K562 (cell line): ENCODE results near the gene CENPN. TPM values are rescaled to one million over a fixed set of nuclear protein-coding genes. Genes with fewer than 3 reads are reported as not detected.

ENCODE experiments used
- ARNT ChIP-seq, 2 experiments: fragments of 450-650 bp; IDR thresholded peaks; 2 replicates each; pipeline ENCODE4 v1.6.1; 2016; ENCODE audit warnings: mild to moderate bottlenecking in 1 of 2
- BACH1 ChIP-seq: fragments of 200-800 bp; sonication (Bioruptor generic); IDR thresholded peaks from 2 replicates; pipeline ENCODE4 v1.6.1; 2016; ENCODE audit warnings: missing genetic modification characterization, missing compliant biosample characterization
- GATAD2B ChIP-seq: fragments of 450-650 bp; IDR thresholded peaks from 2 replicates; pipeline ENCODE4 v1.6.1; 2017; ENCODE audit warnings: mild to moderate bottlenecking, borderline replicate concordance
- KHSRP ChIP-seq: fragments of 450-650 bp; IDR thresholded peaks from 2 replicates; pipeline ENCODE4 v1.6.1; 2017
- KLF13 ChIP-seq: fragments of 450-650 bp; IDR thresholded peaks from 2 replicates; pipeline ENCODE4 v1.6.1; 2016; ENCODE audit warnings: missing genetic modification characterization, low read depth, mild to moderate bottlenecking, missing compliant biosample characterization, moderate library complexity, borderline replicate concordance
- MECOM ChIP-seq: fragments of 250-450 bp; sonication (Bioruptor Pico); IDR thresholded peaks from 2 replicates; pipeline ENCODE4 v1.8.0; 2022; ENCODE audit warnings: inconsistent platforms
- MEF2D ChIP-seq: conservative IDR thresholded peaks from 2 replicates; pipeline ENCODE4 v1.6.1; 2016; ENCODE audit warnings: low read depth, missing genetic modification characterization, missing compliant biosample characterization
- MTA1 ChIP-seq: fragments of 450-650 bp; IDR thresholded peaks from 2 replicates; pipeline ENCODE4 v1.6.1; 2017; ENCODE audit warnings: borderline replicate concordance
- NFRKB ChIP-seq: fragments of 450-650 bp; IDR thresholded peaks from 2 replicates; pipeline ENCODE4 v1.6.1; 2016; ENCODE audit warnings: low read depth
- PHTF2 ChIP-seq: fragments of 250-450 bp; sonication (Bioruptor Pico); IDR thresholded peaks from 2 replicates; pipeline ENCODE4 v1.5.0; 2021; ENCODE audit warnings: mild to moderate bottlenecking
- SREBF1 ChIP-seq: fragments of 150-350 bp; IDR thresholded peaks from 2 replicates; pipeline ENCODE4 v1.6.1; 2014; ENCODE audit warnings: antibody characterized with exemption, low read depth, low read length, borderline replicate concordance
- ZBED1 ChIP-seq: IDR thresholded peaks from 2 replicates; pipeline ENCODE4 v1.6.1; 2014
- ZNF121 ChIP-seq: sonication (generic); formaldehyde crosslinking; conservative IDR thresholded peaks from 2 replicates; pipeline ENCODE4 v1.8.0; 2022; ENCODE audit warnings: missing genetic modification reagents
- ZNF589 ChIP-seq: fragments of 200-800 bp; sonication (Bioruptor generic); IDR thresholded peaks from 2 replicates; pipeline ENCODE4 v1.6.1; 2016; ENCODE audit warnings: low read depth, missing genetic modification characterization, missing compliant biosample characterization
- ZNF764 ChIP-seq: fragments of 250-450 bp; sonication (Bioruptor Pico); IDR thresholded peaks from 2 replicates; pipeline ENCODE4 v1.4.0; 2020; ENCODE audit warnings: low read depth, mild to moderate bottlenecking, moderate library complexity
- ZNF780A ChIP-seq: fragments of 250-450 bp; sonication (Bioruptor Pico); IDR thresholded peaks from 2 replicates; pipeline ENCODE4 v1.5.0; 2021; ENCODE audit warnings: mild to moderate bottlenecking
- polyA plus RNA-seq, 8 experiments: library from polyadenylated mRNA; depleted of rRNA in 4 of 8; stranded (reverse) in 5 of 8; unstranded in 3 of 8; fragments of >200 nt; fragmentation: Nextera tagmentation in 2 of 8; fragmentation: Illumina TruSeq in 1 of 8; extraction: Ambion mirVana in 2 of 8; extraction: Trizol in 1 of 8; gene quantifications; 2 replicates each; pipeline versions ENCODE4 v1.2.1 to v1.2.3, GENCODE V29; 2011 to 2014; ENCODE audit warnings: inconsistent platforms in 1 of 8, missing spikeins in 1 of 8
- total RNA-seq, 7 experiments: library from RNA; depleted of rRNA in 6 of 7; stranded (reverse); fragments of >200 nt in 6 of 7; fragmentation: Illumina TruSeq in 2 of 7; extraction: Trizol in 2 of 7; gene quantifications; 2 replicates each; pipeline versions ENCODE4 v1.2.1 to v1.2.3, GENCODE V29; 2011 to 2021; ENCODE audit warnings: low replicate concordance in 1 of 7
- TF ChIP-seq, protein P1 (sequence below): sonication (generic); formaldehyde crosslinking; IDR thresholded peaks from 2 replicates; pipeline ENCODE4 v1.8.0; 2022; ENCODE audit warnings: mild to moderate bottlenecking, missing genetic modification reagents
- TF ChIP-seq, protein P2 (sequence below): fragments of 250-450 bp; sonication (Bioruptor Pico); IDR thresholded peaks from 2 replicates; pipeline ENCODE4 v1.4.0; 2020; ENCODE audit warnings: mild to moderate bottlenecking
- TF ChIP-seq, protein P3 (sequence below), 2 experiments: IDR thresholded peaks; 2 replicates each; pipeline ENCODE4 v1.6.1; 2011; ENCODE audit warnings: borderline replicate concordance in 1 of 2, control low read depth in 1 of 2, low read depth in 1 of 2, low read length in 1 of 2, mild to moderate bottlenecking in 1 of 2, mixed read lengths in 1 of 2, moderate library complexity in 1 of 2; ENCODE audit not compliant: insufficient read depth in 1 of 2, insufficient read length in 1 of 2, poor library complexity in 1 of 2, severe bottlenecking in 1 of 2; ENCODE audit errors: extremely low read depth in 1 of 2
- TF ChIP-seq, protein P4 (sequence below): fragments of 450-650 bp; formaldehyde crosslinking; IDR thresholded peaks from 2 replicates; pipeline ENCODE4 v1.4.0; 2022; ENCODE audit warnings: mild to moderate bottlenecking, moderate library complexity

The CENPN gene
- total and polyA plus RNA-seq, 9 of the 15 experiments (the other 6 are each of a cell fraction or from before 2014, with no cell fraction given), result 92.3 to 384 (median 140) TPM

DNA sequence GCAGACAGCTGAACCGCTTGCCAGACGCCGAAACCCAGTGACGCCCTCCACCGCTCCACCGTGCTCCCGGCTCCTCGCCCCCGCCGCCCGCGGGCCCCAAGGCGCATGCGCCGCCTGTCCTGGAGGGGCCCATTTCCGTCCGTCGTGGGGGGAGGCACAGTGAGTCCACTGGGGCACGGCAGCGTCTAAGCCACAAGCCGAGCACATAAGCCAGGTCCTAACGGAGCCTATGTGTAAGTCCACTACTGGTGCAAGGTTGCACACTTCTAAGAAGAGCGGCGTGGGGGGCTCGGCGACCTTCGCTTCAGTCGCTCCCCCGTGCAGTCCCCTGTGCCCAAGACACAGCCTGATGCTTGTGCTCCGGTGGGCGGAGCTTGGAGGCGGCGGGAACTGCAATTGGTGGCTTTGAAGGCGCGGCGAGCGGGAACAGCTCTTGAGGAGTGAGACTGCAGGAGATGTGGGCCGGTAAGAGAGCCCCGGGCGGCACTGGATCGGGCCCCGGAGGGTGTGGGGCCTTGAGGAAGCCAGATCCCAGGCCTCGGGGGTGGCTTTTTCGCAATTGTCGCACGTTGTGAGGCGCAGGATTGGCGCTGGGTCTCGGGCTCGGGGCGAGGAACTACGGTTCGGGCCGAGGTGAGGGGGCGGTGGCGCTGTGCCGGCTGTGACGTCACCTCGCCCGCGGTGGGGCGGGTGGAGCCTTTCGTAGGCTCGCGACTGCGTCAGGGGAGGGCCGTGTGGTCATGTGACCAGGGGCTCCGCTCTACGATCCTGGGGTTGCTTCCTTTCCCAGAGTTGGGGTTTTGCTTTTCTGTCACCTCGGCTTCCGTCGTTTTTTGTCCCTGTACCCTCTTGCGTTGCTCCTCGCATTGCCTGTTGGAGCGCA is at the start of gene CENPN, which contains the start of gene CMC2 (continued):
- TF ChIP-seq, protein P1, sequence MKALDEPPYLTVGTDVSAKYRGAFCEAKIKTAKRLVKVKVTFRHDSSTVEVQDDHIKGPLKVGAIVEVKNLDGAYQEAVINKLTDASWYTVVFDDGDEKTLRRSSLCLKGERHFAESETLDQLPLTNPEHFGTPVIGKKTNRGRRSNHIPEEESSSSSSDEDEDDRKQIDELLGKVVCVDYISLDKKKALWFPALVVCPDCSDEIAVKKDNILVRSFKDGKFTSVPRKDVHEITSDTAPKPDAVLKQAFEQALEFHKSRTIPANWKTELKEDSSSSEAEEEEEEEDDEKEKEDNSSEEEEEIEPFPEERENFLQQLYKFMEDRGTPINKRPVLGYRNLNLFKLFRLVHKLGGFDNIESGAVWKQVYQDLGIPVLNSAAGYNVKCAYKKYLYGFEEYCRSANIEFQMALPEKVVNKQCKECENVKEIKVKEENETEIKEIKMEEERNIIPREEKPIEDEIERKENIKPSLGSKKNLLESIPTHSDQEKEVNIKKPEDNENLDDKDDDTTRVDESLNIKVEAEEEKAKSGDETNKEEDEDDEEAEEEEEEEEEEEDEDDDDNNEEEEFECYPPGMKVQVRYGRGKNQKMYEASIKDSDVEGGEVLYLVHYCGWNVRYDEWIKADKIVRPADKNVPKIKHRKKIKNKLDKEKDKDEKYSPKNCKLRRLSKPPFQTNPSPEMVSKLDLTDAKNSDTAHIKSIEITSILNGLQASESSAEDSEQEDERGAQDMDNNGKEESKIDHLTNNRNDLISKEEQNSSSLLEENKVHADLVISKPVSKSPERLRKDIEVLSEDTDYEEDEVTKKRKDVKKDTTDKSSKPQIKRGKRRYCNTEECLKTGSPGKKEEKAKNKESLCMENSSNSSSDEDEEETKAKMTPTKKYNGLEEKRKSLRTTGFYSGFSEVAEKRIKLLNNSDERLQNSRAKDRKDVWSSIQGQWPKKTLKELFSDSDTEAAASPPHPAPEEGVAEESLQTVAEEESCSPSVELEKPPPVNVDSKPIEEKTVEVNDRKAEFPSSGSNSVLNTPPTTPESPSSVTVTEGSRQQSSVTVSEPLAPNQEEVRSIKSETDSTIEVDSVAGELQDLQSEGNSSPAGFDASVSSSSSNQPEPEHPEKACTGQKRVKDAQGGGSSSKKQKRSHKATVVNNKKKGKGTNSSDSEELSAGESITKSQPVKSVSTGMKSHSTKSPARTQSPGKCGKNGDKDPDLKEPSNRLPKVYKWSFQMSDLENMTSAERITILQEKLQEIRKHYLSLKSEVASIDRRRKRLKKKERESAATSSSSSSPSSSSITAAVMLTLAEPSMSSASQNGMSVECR (CRISPR knock-in tag), result peak; percentile 40; the same call in 1 of the 2 replicates
- TF ChIP-seq KHSRP (peak; percentile 79), ZBED1 (peak; percentile 74), ZNF121 (CRISPR knock-in tag) (no peak), GATAD2B (no peak; the same call in 1 of the 2 replicates), MEF2D (no peak), MECOM (no peak), ZNF589 (no peak), ZNF780A (no peak), NFRKB (peak; percentile 61; the same call in 1 of the 2 replicates), BACH1 (tag) (no peak), SREBF1 (peak; percentile 85), KLF13 (tag) (peak; percentile 92; the same call in 1 of the 2 replicates), PHTF2 (CRISPR knock-in tag) (no peak), ARNT (IDR thresholded peaks at IDR 0.05) (peak; percentile 39 to 64; a peak in 2 of 4 replicates), MTA1 (no peak), ZNF764 (CRISPR knock-in tag) (peak; percentile 64; the same call in 1 of the 2 replicates)
- TF ChIP-seq, protein P2, sequence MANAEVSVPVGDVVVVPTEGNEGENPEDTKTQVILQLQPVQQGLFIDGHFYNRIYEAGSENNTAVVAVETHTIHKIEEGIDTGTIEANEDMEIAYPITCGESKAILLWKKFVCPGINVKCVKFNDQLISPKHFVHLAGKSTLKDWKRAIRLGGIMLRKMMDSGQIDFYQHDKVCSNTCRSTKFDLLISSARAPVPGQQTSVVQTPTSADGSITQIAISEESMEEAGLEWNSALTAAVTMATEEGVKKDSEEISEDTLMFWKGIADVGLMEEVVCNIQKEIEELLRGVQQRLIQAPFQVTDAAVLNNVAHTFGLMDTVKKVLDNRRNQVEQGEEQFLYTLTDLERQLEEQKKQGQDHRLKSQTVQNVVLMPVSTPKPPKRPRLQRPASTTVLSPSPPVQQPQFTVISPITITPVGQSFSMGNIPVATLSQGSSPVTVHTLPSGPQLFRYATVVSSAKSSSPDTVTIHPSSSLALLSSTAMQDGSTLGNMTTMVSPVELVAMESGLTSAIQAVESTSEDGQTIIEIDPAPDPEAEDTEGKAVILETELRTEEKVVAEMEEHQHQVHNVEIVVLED (CRISPR knock-in tag), result peak; percentile 77
- TF ChIP-seq, protein P3, sequence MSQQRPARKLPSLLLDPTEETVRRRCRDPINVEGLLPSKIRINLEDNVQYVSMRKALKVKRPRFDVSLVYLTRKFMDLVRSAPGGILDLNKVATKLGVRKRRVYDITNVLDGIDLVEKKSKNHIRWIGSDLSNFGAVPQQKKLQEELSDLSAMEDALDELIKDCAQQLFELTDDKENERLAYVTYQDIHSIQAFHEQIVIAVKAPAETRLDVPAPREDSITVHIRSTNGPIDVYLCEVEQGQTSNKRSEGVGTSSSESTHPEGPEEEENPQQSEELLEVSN (IDR thresholded peaks at IDR 0.05; ENCODE audit: borderline replicate concordance in 1 of 2, extremely low read depth in 1 of 2, insufficient read depth in 1 of 2, insufficient read length in 1 of 2, low read depth in 1 of 2, low read length in 1 of 2, poor library complexity in 1 of 2, severe bottlenecking in 1 of 2), result peak; percentile 89 to 96
- TF ChIP-seq, protein P4, sequence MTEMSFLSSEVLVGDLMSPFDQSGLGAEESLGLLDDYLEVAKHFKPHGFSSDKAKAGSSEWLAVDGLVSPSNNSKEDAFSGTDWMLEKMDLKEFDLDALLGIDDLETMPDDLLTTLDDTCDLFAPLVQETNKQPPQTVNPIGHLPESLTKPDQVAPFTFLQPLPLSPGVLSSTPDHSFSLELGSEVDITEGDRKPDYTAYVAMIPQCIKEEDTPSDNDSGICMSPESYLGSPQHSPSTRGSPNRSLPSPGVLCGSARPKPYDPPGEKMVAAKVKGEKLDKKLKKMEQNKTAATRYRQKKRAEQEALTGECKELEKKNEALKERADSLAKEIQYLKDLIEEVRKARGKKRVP, result no peak; the same call in 1 of the 2 replicates
